Measurements from ENCODE around the gene ILKAP. TPM values are rescaled to one million over a fixed set of nuclear protein-coding genes. Genes with fewer than 3 reads are reported as not detected.

ILKAP gene
- total and polyA plus RNA-seq, 2 experiments from 2014 or later: 11.9 to 35.0 TPM

- H2AFZ ChIP-seq: no peak overlapping the region
- H3F3A ChIP-seq (ENCODE audit: insufficient read depth): no peaks in the 10 kb centered on the region
- H3K9me2 ChIP-seq (ENCODE audit: insufficient read depth): no peaks in the 10 kb centered on the region
- 33 to 34% methylated on average over 19 to 20 of the region's 20 CpGs for WGBS, 2 experiments (ENCODE audit: low coverage in 1 of 2, low lambda C conversion rate in 2 of 2, missing lambda C conversion rate in 2 of 2)
- in situ Hi-C loops (cut with MboI): no loop called here
- H3K9ac ChIP-seq: no peak overlapping the region
- H3K4me2 ChIP-seq (ENCODE audit: unreplicated experiment): peak overlapping the region; percentile 49
- peaks cover 15% of the 10 kb centered on the region for H3K4me1 ChIP-seq (ENCODE audit: insufficient read depth)
- peak; percentile 89 for DNase-seq
- no peaks in the 10 kb centered on the region for H3K27me3 ChIP-seq (replicated peaks; ENCODE audit: insufficient read depth)
- no peak overlapping the region for H3K4me3 ChIP-seq
- H3K79me2 ChIP-seq (ENCODE audit: insufficient read depth): no peaks in the 10 kb centered on the region
- H3K36me3 ChIP-seq (ENCODE audit: low read depth): no peaks in the 10 kb centered on the region
- TF ChIP-seq EZH2phosphoT487 (IDR thresholded peaks at IDR 0.05; ENCODE audit: insufficient read depth, low read depth): no peak
- TF ChIP-seq EZH2 (IDR thresholded peaks at IDR 0.05; ENCODE audit: insufficient read depth, poor library complexity, severe bottlenecking): no peak
- H4K20me1 ChIP-seq (ENCODE audit: insufficient read depth): no peaks in the 10 kb centered on the region
- no peak overlapping the region for H3K27ac ChIP-seq
- H3K9me3 ChIP-seq (ENCODE audit: low read depth): no peaks in the 10 kb centered on the region
Observed at GRCh38 chr2:238143239-238143951, 60.1 kb downstream of the ILKAP start.

GRCh38 chr2:238142382-238143205 lies 60.9 kb downstream of the ILKAP start:
- no peak overlapping the region for H3K4me3 ChIP-seq
- no peaks in the 10 kb centered on the region for H4K20me1 ChIP-seq (ENCODE audit: insufficient read depth)

GRCh38 chr2:238141541-238142318 lies 61.8 kb downstream of the ILKAP start:
- Histone ChIP-seq H4K20me1 (ENCODE audit: insufficient read depth) (no peaks in the 10 kb centered on the region), H3K9me3 (ENCODE audit: low read depth) (no peaks in the 10 kb centered on the region), H3K79me2 (ENCODE audit: insufficient read depth) (no peaks in the 10 kb centered on the region), H3K27me3 (replicated peaks; ENCODE audit: insufficient read depth) (no peaks in the 10 kb centered on the region), H3K4me3 (no peak overlapping the region), H3F3A (ENCODE audit: insufficient read depth) (no peaks in the 10 kb centered on the region), H2AFZ (no peak overlapping the region), H3K36me3 (ENCODE audit: low read depth) (no peaks in the 10 kb centered on the region), H3K9me2 (ENCODE audit: insufficient read depth) (no peaks in the 10 kb centered on the region), H3K4me1 (ENCODE audit: insufficient read depth) (peaks cover 15% of the 10 kb centered on the region), H3K4me2 (ENCODE audit: unreplicated experiment) (no peak overlapping the region), H3K9ac (no peak overlapping the region), H3K27ac (no peak overlapping the region)
- TF ChIP-seq EZH2phosphoT487 (IDR thresholded peaks at IDR 0.05; ENCODE audit: insufficient read depth, low read depth): no peak
- TF ChIP-seq EZH2 (IDR thresholded peaks at IDR 0.05; ENCODE audit: insufficient read depth, poor library complexity, severe bottlenecking): no peak
- WGBS, 2 experiments (ENCODE audit: low coverage in 1 of 2, low lambda C conversion rate in 2 of 2, missing lambda C conversion rate in 2 of 2): 86 to 91% methylated on average over 9 to 10 of the region's 10 CpGs
- peak; percentile 24 for DNase-seq
- in situ Hi-C loops (cut with MboI): no loop called here

More at GRCh38 chr2:238142382-238143205, 60.9 kb downstream of the ILKAP start:
- WGBS, 2 experiments (ENCODE audit: low coverage in 1 of 2, low lambda C conversion rate in 2 of 2, missing lambda C conversion rate in 2 of 2): 83 to 89% methylated on average over 26 to 30 of the region's 30 CpGs
- H3K4me2 ChIP-seq (ENCODE audit: unreplicated experiment): no peak overlapping the region
- TF ChIP-seq EZH2phosphoT487 (IDR thresholded peaks at IDR 0.05; ENCODE audit: insufficient read depth, low read depth): no peak
- TF ChIP-seq EZH2 (IDR thresholded peaks at IDR 0.05; ENCODE audit: insufficient read depth, poor library complexity, severe bottlenecking): no peak
- peaks cover 15% of the 10 kb centered on the region for H3K4me1 ChIP-seq (ENCODE audit: insufficient read depth)
- H3K9ac ChIP-seq: no peak overlapping the region
- in situ Hi-C loops (cut with MboI): no loop called here
- no peaks in the 10 kb centered on the region for H3K79me2 ChIP-seq (ENCODE audit: insufficient read depth)
- no peaks in the 10 kb centered on the region for H3K27me3 ChIP-seq (replicated peaks; ENCODE audit: insufficient read depth)
- DNase-seq: no peak
- no peaks in the 10 kb centered on the region for H3F3A ChIP-seq (ENCODE audit: insufficient read depth)
- no peak overlapping the region for H2AFZ ChIP-seq
- no peaks in the 10 kb centered on the region for H3K9me2 ChIP-seq (ENCODE audit: insufficient read depth)
- no peaks in the 10 kb centered on the region for H3K9me3 ChIP-seq (ENCODE audit: low read depth)
- H3K27ac ChIP-seq: no peak overlapping the region
- H3K36me3 ChIP-seq (ENCODE audit: low read depth): no peaks in the 10 kb centered on the region

Data from GM23248 (cell line).